Measurements from ENCODE around the gene RGS7BP.

RGS7BP gene

DNA sequence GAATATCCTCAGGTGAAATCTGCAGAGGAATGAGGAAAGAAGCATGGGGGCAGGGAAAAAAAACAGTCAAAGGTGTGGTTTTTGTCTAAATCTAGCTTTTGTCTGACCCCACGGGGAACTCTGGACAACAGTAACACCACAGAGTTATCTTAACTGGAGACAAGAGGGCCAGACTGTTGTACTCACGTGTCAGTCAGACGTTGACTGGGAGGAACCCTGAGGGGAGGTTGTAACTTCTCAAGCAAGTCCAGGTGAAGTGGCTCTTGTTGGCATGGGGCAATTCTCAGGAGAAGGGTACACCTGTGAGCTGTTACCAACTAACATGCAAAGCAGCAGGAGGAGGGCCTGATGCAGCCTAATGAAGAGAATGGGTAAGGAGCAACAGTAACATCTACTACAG is 140.4 kb downstream of the RGS7BP start:
- Histone ChIP-seq H2AFZ (ENCODE audit: low read depth) (no peak overlapping the region), H3K9ac (no peak overlapping the region), H3K79me2 (ENCODE audit: insufficient read depth, low read depth) (no peaks in the 10 kb centered on the region), H3K4me2 (no peak overlapping the region), H3K4me3 (IDR thresholded peaks at IDR 0.05; ENCODE audit: insufficient read depth, low read depth, low read length) (no peak overlapping the region), H3K27me3 (ENCODE audit: insufficient read depth, low read depth) (no peaks in the 10 kb centered on the region), H3K36me3 (ENCODE audit: insufficient read depth) (no peaks in the 10 kb centered on the region), H3K4me1 (ENCODE audit: low read depth, poor library complexity, severe bottlenecking) (no peaks in the 10 kb centered on the region), H4K20me1 (ENCODE audit: insufficient read depth) (no peaks in the 10 kb centered on the region), H3K27ac (no peak overlapping the region)
- TF ChIP-seq, protein P1, sequence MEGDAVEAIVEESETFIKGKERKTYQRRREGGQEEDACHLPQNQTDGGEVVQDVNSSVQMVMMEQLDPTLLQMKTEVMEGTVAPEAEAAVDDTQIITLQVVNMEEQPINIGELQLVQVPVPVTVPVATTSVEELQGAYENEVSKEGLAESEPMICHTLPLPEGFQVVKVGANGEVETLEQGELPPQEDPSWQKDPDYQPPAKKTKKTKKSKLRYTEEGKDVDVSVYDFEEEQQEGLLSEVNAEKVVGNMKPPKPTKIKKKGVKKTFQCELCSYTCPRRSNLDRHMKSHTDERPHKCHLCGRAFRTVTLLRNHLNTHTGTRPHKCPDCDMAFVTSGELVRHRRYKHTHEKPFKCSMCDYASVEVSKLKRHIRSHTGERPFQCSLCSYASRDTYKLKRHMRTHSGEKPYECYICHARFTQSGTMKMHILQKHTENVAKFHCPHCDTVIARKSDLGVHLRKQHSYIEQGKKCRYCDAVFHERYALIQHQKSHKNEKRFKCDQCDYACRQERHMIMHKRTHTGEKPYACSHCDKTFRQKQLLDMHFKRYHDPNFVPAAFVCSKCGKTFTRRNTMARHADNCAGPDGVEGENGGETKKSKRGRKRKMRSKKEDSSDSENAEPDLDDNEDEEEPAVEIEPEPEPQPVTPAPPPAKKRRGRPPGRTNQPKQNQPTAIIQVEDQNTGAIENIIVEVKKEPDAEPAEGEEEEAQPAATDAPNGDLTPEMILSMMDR (conservative IDR thresholded peaks at IDR 0.05; ENCODE audit: low read depth, low read length) = no peak

DNA sequence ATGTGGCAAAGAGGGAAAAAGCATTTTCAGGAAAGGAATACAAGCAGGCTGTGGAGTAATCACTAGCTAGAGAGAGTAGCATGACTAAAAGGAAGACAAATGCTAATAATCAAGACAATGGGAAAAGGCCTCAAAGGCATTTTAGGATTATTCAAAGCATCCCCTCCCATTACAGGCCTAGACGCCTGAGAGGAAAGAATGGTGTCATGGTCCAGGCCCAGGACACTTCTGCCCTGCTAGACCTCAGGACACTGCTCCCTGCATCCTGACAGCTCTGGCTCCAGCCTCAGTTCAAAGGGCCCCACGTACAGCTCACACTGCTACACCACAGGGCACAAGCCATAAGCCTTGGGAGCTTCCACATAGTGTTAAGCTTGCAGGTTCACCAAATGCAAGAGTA is 143.7 kb downstream of the RGS7BP start:
- Histone ChIP-seq H3K79me2 (ENCODE audit: insufficient read depth, low read depth) (no peaks in the 10 kb centered on the region), H3K4me2 (no peak overlapping the region), H3K4me1 (ENCODE audit: low read depth, poor library complexity, severe bottlenecking) (no peaks in the 10 kb centered on the region), H3K4me3 (IDR thresholded peaks at IDR 0.05; ENCODE audit: insufficient read depth, low read depth, low read length) (no peak overlapping the region), H3K9ac (no peak overlapping the region), H3K27me3 (ENCODE audit: insufficient read depth, low read depth) (no peaks in the 10 kb centered on the region), H4K20me1 (ENCODE audit: insufficient read depth) (no peaks in the 10 kb centered on the region), H3K27ac (no peak overlapping the region), H2AFZ (ENCODE audit: low read depth) (no peak overlapping the region), H3K36me3 (ENCODE audit: insufficient read depth) (no peaks in the 10 kb centered on the region)
- TF ChIP-seq, protein P1 (conservative IDR thresholded peaks at IDR 0.05; ENCODE audit: low read depth, low read length) = no peak

DNA sequence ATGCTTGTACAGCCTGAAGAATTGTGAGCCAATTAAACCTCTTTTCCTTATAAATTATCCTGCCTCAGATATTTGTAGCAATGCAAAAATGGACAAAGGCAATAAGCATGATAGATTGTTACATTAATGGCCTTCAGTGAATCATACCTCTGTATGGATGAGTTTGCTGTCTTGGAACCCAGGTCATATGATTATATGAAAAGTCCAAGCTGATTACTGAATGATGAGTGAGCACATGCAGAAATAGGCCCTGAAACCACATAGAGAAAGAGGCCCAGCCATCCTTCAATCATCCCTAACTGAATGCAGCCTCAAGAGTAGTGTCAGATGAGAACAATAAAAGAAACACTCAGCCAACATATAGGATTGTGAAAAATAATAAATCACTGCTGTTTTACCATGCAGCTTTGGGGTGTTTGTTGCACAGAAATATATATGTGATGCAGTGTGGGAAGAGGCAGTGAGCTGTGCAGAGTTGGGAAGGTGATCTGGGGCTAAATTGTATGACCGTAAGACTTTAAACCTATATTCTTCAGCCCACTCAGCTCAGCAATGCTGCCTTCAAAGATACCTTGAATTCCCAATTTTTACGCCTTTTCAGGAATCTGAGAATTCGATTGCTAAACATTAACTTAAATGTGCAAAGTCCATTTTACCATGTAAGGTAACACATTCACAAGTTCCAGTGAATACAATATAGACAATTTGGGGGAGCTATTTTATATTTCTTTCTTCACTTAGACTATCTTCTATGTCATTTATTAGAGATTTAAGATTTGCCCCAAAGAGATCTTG is 148.1 kb downstream of the RGS7BP start:
- Histone ChIP-seq H3K36me3 (ENCODE audit: insufficient read depth) (no peaks in the 10 kb centered on the region), H3K27ac (no peak overlapping the region), H2AFZ (ENCODE audit: low read depth) (no peak overlapping the region), H3K27me3 (ENCODE audit: insufficient read depth, low read depth) (no peaks in the 10 kb centered on the region), H3K4me1 (ENCODE audit: low read depth, poor library complexity, severe bottlenecking) (no peaks in the 10 kb centered on the region), H3K9ac (no peak overlapping the region), H4K20me1 (ENCODE audit: insufficient read depth) (no peaks in the 10 kb centered on the region), H3K79me2 (ENCODE audit: insufficient read depth, low read depth) (no peaks in the 10 kb centered on the region), H3K4me3 (IDR thresholded peaks at IDR 0.05; ENCODE audit: insufficient read depth, low read depth, low read length) (no peak overlapping the region), H3K4me2 (no peak overlapping the region)
- TF ChIP-seq, protein P1 (conservative IDR thresholded peaks at IDR 0.05; ENCODE audit: low read depth, low read length) = no peak

DNA sequence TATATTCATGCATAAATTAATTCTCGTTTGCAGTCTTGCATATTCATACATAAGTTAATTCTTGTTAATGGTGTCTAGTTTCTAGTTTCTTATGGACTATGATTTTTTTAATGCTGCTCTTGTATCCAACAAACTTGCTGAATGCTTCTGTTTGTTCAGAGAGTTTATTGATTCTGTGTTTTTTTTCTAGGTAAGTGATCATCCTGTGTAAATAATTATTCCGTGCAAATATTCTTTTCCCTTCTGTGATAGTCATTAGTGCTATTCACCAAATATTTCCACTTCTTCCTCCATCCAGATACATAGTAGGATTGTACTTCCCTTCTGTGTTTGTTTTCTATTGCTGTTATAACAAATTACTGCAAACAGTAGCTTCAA is 148.7 kb downstream of the RGS7BP start:
- Histone ChIP-seq H3K27me3 (ENCODE audit: insufficient read depth, low read depth) (no peaks in the 10 kb centered on the region), H2AFZ (ENCODE audit: low read depth) (no peak overlapping the region), H4K20me1 (ENCODE audit: insufficient read depth) (no peaks in the 10 kb centered on the region), H3K4me3 (IDR thresholded peaks at IDR 0.05; ENCODE audit: insufficient read depth, low read depth, low read length) (no peak overlapping the region), H3K27ac (no peak overlapping the region), H3K79me2 (ENCODE audit: insufficient read depth, low read depth) (no peaks in the 10 kb centered on the region), H3K9ac (no peak overlapping the region), H3K4me1 (ENCODE audit: low read depth, poor library complexity, severe bottlenecking) (no peaks in the 10 kb centered on the region), H3K4me2 (no peak overlapping the region), H3K36me3 (ENCODE audit: insufficient read depth) (no peaks in the 10 kb centered on the region)
- TF ChIP-seq, protein P1 (conservative IDR thresholded peaks at IDR 0.05; ENCODE audit: low read depth, low read length) = no peak

Measured in KMS-11 (cell line).